ENCODE results near the gene KLHL17.

KLHL17 gene

DNA sequence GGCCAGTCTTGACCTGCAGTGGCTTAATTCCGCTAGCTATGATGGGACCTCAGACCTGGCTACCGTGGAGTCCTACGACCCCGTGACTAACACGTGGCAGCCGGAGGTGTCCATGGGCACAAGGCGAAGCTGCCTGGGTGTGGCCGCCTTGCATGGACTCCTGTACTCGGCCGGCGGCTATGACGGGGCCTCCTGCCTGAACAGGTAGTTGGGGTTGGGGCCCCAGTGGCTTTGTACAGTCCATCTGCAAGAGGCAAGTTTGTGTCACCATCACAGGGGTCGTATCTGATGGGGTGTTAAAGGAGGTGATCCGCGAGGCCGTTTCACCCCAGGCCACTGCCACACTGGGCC, 2.9 kb downstream of the KLHL17 start:
- H3K4me3 ChIP-seq (ENCODE audit: low read depth, low read length), result no peak overlapping the region
- TF ChIP-seq, protein P1, sequence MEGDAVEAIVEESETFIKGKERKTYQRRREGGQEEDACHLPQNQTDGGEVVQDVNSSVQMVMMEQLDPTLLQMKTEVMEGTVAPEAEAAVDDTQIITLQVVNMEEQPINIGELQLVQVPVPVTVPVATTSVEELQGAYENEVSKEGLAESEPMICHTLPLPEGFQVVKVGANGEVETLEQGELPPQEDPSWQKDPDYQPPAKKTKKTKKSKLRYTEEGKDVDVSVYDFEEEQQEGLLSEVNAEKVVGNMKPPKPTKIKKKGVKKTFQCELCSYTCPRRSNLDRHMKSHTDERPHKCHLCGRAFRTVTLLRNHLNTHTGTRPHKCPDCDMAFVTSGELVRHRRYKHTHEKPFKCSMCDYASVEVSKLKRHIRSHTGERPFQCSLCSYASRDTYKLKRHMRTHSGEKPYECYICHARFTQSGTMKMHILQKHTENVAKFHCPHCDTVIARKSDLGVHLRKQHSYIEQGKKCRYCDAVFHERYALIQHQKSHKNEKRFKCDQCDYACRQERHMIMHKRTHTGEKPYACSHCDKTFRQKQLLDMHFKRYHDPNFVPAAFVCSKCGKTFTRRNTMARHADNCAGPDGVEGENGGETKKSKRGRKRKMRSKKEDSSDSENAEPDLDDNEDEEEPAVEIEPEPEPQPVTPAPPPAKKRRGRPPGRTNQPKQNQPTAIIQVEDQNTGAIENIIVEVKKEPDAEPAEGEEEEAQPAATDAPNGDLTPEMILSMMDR (IDR thresholded peaks at IDR 0.05; ENCODE audit: borderline replicate concordance, insufficient read depth, low read depth, low read length), result no peak

DNA sequence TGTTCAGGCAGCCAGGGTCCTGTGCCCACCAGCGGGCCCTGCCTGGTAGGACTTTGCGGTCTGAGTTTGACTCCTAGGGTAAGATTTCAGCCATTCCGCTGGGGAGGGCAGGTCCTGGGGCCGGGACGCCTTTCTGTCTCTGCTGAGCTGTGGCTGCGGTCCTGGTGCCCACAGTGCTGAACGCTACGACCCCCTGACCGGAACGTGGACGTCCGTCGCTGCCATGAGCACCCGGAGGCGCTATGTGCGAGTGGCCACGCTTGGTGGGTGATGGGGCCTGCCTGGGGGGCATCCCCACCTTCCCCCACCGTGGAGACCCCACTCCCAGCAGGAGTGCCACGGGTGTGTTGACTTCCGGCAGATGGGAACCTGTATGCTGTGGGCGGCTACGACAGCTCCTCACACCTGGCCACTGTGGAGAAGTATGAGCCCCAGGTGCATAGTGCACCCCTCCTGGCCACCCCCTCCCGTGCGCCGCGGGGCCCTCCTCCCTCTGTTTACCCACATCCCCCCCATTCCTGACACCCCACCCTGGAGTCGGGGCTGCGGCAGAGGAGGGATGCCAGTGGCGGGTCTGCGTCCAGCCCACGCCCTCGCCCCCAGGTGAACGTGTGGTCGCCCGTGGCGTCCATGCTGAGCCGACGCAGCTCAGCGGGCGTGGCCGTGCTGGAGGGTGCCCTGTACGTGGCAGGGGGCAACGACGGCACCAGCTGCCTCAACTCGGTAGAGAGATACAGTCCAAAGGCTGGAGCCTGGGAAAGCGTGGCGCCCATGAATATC, 3.6 kb downstream of the KLHL17 start:
- TF ChIP-seq, protein P1 (IDR thresholded peaks at IDR 0.05; ENCODE audit: borderline replicate concordance, insufficient read depth, low read depth, low read length), result no peak
- no peak overlapping the region for H3K4me3 ChIP-seq (ENCODE audit: low read depth, low read length)

DNA sequence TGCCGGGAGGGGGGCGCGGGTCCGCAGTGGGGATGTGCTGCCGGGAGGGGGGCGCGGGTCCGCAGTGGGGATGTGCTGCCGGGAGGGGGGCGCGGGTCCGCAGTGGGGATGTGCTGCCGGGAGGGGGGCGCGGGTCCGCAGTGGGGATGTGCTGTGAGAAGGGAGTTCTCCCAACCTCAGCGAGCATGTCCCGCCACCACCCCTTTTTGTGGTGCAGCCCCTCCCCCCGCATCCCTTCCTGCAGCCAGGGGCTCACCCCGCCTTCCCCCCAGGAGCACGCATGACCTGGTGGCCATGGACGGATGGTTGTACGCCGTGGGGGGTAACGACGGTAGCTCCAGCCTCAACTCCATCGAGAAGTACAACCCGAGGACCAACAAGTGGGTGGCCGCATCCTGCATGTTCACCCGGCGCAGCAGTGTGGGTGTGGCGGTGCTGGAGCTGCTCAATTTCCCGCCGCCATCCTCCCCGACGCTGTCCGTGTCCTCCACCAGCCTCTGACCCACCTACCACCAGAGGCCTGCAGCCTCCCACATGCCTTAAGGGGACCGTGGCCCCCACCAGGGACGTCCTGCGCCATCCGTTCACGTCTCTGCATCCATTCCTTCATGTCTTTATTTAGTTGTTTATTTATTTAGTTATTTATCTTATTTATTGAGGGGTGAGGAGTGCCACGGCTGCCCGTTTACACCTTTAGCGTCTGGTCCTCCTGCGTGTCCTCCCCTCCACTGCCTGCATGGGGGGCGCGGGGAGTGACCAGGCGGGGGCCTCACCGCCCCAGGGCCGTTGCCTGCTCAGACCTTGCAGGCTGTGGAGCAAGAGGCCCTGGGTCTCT, 4.5 kb downstream of the KLHL17 start:
- H3K4me3 ChIP-seq (ENCODE audit: low read depth, low read length), result no peak overlapping the region

DNA sequence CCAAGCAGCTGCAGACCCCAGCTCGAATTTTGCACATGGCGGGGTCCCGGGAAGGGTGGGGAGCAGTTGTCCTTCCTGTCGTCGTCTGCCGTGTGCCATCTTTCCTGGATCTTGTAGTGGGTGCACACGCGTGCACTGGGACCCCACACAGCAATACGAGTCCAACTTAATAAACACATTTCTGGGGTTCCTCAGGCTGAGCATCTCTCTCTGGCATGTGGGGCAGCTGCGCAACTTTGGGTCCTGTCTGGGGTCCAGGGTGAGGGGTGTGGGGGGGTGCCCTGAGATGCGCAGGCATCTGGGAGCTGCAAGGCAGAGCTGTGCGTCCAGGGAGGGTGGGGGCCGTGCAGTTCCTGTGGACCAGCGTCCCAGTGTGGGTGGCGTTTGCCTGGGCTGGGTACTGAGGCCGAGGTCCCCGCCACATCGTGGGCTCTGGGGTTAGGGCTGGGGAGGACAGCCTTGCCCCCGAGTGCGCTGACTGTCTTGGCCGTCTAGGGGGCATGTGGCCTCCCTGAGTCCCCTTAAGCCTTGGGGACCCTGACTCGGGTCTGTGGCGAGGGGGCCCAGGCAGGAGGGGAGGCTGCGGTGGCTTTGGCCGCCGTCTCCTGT, 5.2 kb downstream of the KLHL17 start:
- no peak overlapping the region for H3K4me3 ChIP-seq (ENCODE audit: low read depth, low read length)

More for the DNA sequence above, 4.5 kb downstream of the KLHL17 start:
- TF ChIP-seq, protein P1 (IDR thresholded peaks at IDR 0.05; ENCODE audit: borderline replicate concordance, insufficient read depth, low read depth, low read length), result no peak

DNA sequence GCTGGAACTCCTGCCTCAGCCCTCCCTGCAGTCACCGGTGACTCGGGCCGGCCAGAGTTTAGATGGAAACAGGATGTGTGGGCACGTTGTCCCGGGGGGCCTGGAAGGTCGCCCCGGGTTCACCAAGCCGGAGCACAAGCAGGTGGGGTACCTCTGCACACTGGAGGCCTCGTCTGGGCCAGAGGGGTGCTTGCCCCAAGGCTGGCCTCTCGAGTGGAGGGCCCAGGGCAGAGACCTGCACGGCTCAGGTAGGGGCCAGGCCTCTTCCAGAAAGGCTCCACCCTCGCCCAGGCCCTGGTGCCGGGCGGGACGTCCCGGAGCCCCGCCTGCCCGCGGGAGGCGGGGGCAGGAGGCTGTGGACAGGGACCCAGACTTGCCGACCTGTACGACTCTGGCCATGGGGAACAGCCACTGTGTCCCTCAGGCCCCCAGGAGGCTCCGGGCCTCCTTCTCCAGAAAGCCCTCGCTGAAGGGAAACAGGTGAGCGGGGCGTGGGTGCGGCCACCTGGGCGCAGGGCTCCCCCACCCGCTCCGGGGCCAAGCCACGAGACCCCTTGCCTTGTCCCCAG, 5.8 kb downstream of the KLHL17 start, which contains the start of gene PLEKHN1:
Gene PLEKHN1, plus strand, starts transcription at position 348 of the 569 bp plus-strand sequence. Its CDS starts 50 bp downstream, at position 398.
- TF ChIP-seq, protein P1 (IDR thresholded peaks at IDR 0.05; ENCODE audit: borderline replicate concordance, insufficient read depth, low read depth, low read length), result no peak
- H3K4me3 ChIP-seq (ENCODE audit: low read depth, low read length), result peak within 1 kb of the TSS; percentile 36

More for the DNA sequence above, 5.2 kb downstream of the KLHL17 start:
- TF ChIP-seq, protein P1 (IDR thresholded peaks at IDR 0.05; ENCODE audit: borderline replicate concordance, insufficient read depth, low read depth, low read length), result no peak

DNA sequence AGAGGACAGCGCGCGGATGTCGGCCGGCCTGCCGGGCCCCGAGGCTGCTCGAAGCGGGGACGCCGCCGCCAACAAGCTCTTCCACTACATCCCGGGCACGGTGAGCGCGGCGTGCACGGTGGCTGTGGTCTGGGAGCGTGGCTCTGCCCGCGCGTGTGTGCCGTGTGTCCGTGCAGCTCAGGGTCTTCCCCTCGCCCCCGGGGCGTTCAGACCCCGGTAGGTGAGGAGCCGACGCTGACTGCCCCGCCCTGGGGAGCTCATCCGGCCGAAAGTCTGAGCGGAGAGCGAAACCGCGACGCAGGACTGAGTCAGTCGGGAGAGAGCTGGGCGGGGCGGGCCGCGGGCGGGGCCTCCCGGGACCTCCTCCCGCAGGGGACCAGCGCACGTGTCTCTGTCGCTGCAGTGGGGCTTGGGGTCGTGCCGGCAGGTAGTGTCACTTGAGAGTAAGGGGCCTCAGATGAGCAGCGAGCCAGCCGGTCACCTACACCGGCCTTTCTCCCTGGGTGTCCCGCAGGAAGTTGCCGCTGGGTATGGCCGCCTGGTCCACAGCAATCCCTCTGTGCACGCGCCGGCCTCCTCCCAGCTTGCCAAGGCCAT, 6.4 kb downstream of the KLHL17 start:
- TF ChIP-seq, protein P1 (IDR thresholded peaks at IDR 0.05; ENCODE audit: borderline replicate concordance, insufficient read depth, low read depth, low read length), result no peak
- peak overlapping the region; percentile 36 for H3K4me3 ChIP-seq (ENCODE audit: low read depth, low read length)

Data from GM12875 (cell line).